HCT116 (cell line): Measurements from ENCODE around the gene PRDX3. TPM values are rescaled to one million over a fixed set of nuclear protein-coding genes. Genes with fewer than 3 reads are reported as not detected.

Source experiments
- ATAC-seq: fragments of 200-7000 bp; cut with Tn5 transposase; 2 replicates; pipeline ENCODE4 v1.9.1; 2020; ENCODE audit warnings: mild to moderate bottlenecking, moderate library complexity
- BruUV-seq: library from RNA; stranded (reverse); fragments of 400-500 nt; replicated peaks from 2 replicates; lab custom pipeline; 2021; lab: Mats Ljungman, UMichigan
- CTCF ChIA-PET: fragments of 300-600 bp; sonication (Branson Sonifier 250); formaldehyde crosslinking; loops from one replicate; lab custom pipeline; 2021; ENCODE audit warnings: antibody characterized with exemption; lab: Charles Lee
- POLR2A ChIA-PET: fragments of 300-600, 350-600 bp; sonication (Branson Sonifier 250); formaldehyde crosslinking; loops from one replicate; lab custom pipeline; 2021; ENCODE audit warnings: antibody characterized with exemption; lab: Charles Lee
- RAD21 ChIA-PET, 2 experiments: fragments of 300-600 bp; sonication (Branson Sonifier 250); formaldehyde crosslinking; loops; one replicate each; lab custom pipeline; 2023; ENCODE audit warnings: low total read pairs in 2 of 2; ENCODE audit not compliant: uncharacterized antibody in 2 of 2, unreplicated experiment in 2 of 2, low non-redundant PET in 1 of 2; lab: Charles Lee
- DNase-seq: peaks from one replicate; pipeline ENCODE4 v3.0.0-alpha.2; 2010; ENCODE audit warnings: low read depth, low spot score
- H2AFZ ChIP-seq: fragments of 200-600 bp; shearing (Covaris generic), sonication (generic); 2 replicates; pipeline ENCODE4 v1.6.1; 2017; ENCODE audit warnings: low read depth, mixed run types, mixed read lengths, antibody characterized with exemption, low read length; ENCODE audit not compliant: poor library complexity, severe bottlenecking
- H3K27ac ChIP-seq: 2 replicates; pipeline ENCODE4 v1.5.1; 2012; ENCODE audit warnings: low read depth, low read length
- H3K27me3 ChIP-seq: fragments of 200-600 bp; sonication (generic); 2 replicates; pipeline ENCODE4 v1.6.1; 2016; ENCODE audit warnings: mixed run types, low read length, mixed read lengths; ENCODE audit not compliant: insufficient read depth
- H3K36me3 ChIP-seq, 2 experiments: fragments of 200-500 bp in 1 of 2; fragments of 200-600 bp in 1 of 2; sonication (Bioruptor generic) in 1 of 2; sonication (generic) in 1 of 2; 2 replicates each; pipeline versions ENCODE4 v1.5.1 to v1.6.1; 2014 to 2016; ENCODE audit warnings: low read length in 2 of 2, inconsistent platforms in 1 of 2, mixed read lengths in 1 of 2, mixed run types in 1 of 2; ENCODE audit not compliant: insufficient read depth in 2 of 2, control insufficient read depth in 1 of 2
- H3K4me1 ChIP-seq, 2 experiments: fragments of 200-600 bp in 1 of 2; sonication (generic) in 1 of 2; 2 replicates each; pipeline versions ENCODE4 v1.5.1 to v1.6.1; 2012 to 2017; ENCODE audit warnings: low read length in 2 of 2, inconsistent platforms in 1 of 2, mild to moderate bottlenecking in 1 of 2, mixed read lengths in 1 of 2, mixed run types in 1 of 2, moderate library complexity in 1 of 2; ENCODE audit not compliant: insufficient read depth in 2 of 2, control insufficient read depth in 1 of 2
- H3K4me2 ChIP-seq: fragments of 200-600 bp; sonication (generic); 2 replicates; pipeline ENCODE4 v1.6.1; 2017; ENCODE audit warnings: mixed run types, low read length, mixed read lengths
- H3K4me3 ChIP-seq, 2 experiments: fragments of 200-600 bp in 1 of 2; sonication (generic) in 1 of 2; replicated peaks in 1 of 2; 2 replicates each; pipeline ENCODE4 v1.5.1; 2011 to 2016; ENCODE audit warnings: low read length in 2 of 2, control low read depth in 1 of 2, low read depth in 1 of 2, mild to moderate bottlenecking in 1 of 2, mixed read lengths in 1 of 2, mixed run types in 1 of 2
- H3K79me2 ChIP-seq: fragments of 200-600 bp; sonication (generic); 2 replicates; pipeline ENCODE4 v1.6.1; 2017; ENCODE audit warnings: mild to moderate bottlenecking, mixed run types, low read length, moderate library complexity, mixed read lengths; ENCODE audit not compliant: insufficient read depth
- H3K9ac ChIP-seq: fragments of 200-600 bp; sonication (generic); 2 replicates; pipeline ENCODE4 v1.6.1; 2016; ENCODE audit warnings: low read length, mixed read lengths
- H3K9me2 ChIP-seq: fragments of 200-600 bp; sonication (generic), shearing (Covaris generic); 2 replicates; pipeline ENCODE4 v1.6.1; 2017; ENCODE audit warnings: mixed run types, mild to moderate bottlenecking, moderate library complexity; ENCODE audit not compliant: insufficient read depth
- H3K9me3 ChIP-seq, 2 experiments: fragments of 200-500 bp in 1 of 2; fragments of 200-600 bp in 1 of 2; sonication (Bioruptor generic) in 1 of 2; sonication (generic) in 1 of 2; 2 replicates each; pipeline ENCODE4 v1.6.1; 2014 to 2017; ENCODE audit warnings: low read length in 2 of 2, mixed read lengths in 2 of 2, inconsistent platforms in 1 of 2, low read depth in 1 of 2, mild to moderate bottlenecking in 1 of 2, mixed run types in 1 of 2, moderate library complexity in 1 of 2; ENCODE audit not compliant: control insufficient read depth in 1 of 2, insufficient read depth in 1 of 2
- H4K20me1 ChIP-seq: fragments of 200-600 bp; sonication (generic), shearing (Covaris generic); 2 replicates; pipeline ENCODE4 v1.6.1; 2017; ENCODE audit warnings: mixed run types, mild to moderate bottlenecking, moderate library complexity; ENCODE audit not compliant: insufficient read depth
- CBX3 ChIP-seq: IDR thresholded peaks from 2 replicates; pipeline ENCODE4 v1.6.1; 2012; ENCODE audit warnings: low read depth
- EGR1 ChIP-seq: IDR thresholded peaks from 2 replicates; pipeline ENCODE4 v1.6.1; 2012; ENCODE audit warnings: low read depth
- EZH2 ChIP-seq: fragments of 200-600 bp; sonication (generic); IDR thresholded peaks from 2 replicates; pipeline ENCODE4 v1.6.1; 2017; ENCODE audit warnings: antibody characterized with exemption, mixed run types
- EZH2phosphoT487 ChIP-seq: fragments of 200-600 bp; IDR thresholded peaks from 2 replicates; pipeline ENCODE4 v1.6.1; 2018; ENCODE audit warnings: antibody characterized with exemption, borderline replicate concordance
- POLR2A ChIP-seq: IDR thresholded peaks from 2 replicates; pipeline ENCODE4 v1.7.0; 2011; ENCODE audit warnings: borderline replicate concordance; ENCODE audit not compliant: insufficient read depth, insufficient read length; ENCODE audit errors: extremely low read depth
- POLR2AphosphoS5 ChIP-seq: IDR thresholded peaks from 2 replicates; pipeline ENCODE4 v1.6.1; 2011; ENCODE audit warnings: mild to moderate bottlenecking, low read depth, low read length, moderate library complexity
- RAD21 ChIP-seq: IDR thresholded peaks from 2 replicates; pipeline ENCODE4 v1.6.1; 2012; ENCODE audit warnings: low read depth, mild to moderate bottlenecking
- SIN3A ChIP-seq: IDR thresholded peaks from 2 replicates; pipeline ENCODE4 v1.6.1; 2012; ENCODE audit warnings: low read depth
- SP1 ChIP-seq: IDR thresholded peaks from 2 replicates; pipeline ENCODE4 v1.6.1; 2012; ENCODE audit warnings: low read depth
- TCF7L2 ChIP-seq: IDR thresholded peaks from 2 replicates; pipeline ENCODE4 v1.7.0; 2011; ENCODE audit warnings: borderline replicate concordance, inconsistent platforms; ENCODE audit not compliant: insufficient read depth, insufficient read length; ENCODE audit errors: extremely low read depth
- YY1 ChIP-seq: IDR thresholded peaks from 2 replicates; pipeline ENCODE4 v1.6.1; 2011; ENCODE audit warnings: low read length, low read depth, moderate library complexity, mild to moderate bottlenecking; ENCODE audit not compliant: insufficient replicate concordance; ENCODE audit errors: extremely low read depth
- ZFX ChIP-seq: fragments of 450-650 bp; IDR thresholded peaks from 2 replicates; pipeline ENCODE4 v1.6.1; 2017
- ZNF274 ChIP-seq: fragments of 200-500 bp; sonication (Bioruptor generic); IDR thresholded peaks from 2 replicates; pipeline ENCODE4 v1.6.1; 2014; ENCODE audit warnings: mild to moderate bottlenecking, low read depth, low read length, inconsistent platforms
- intact Hi-C: fragments of 100-400 bp; cut with micrococcal nuclease; formaldehyde crosslinking; loops from 2 replicates; pipeline ENCODE4 v1.10.0; 2022
- total RNA-seq: library from RNA; stranded (reverse); gene quantifications from one replicate; pipeline ENCODE4 v1.2.1, GENCODE V29; 2021; ENCODE audit not compliant: unreplicated experiment
- TF ChIP-seq, protein P1 (sequence below): IDR thresholded peaks from 2 replicates; pipeline ENCODE4 v1.6.1; 2012
- TF ChIP-seq, protein P2 (sequence below): IDR thresholded peaks from 2 replicates; pipeline ENCODE4 v1.6.1; 2012
- TF ChIP-seq, protein P3 (sequence below): IDR thresholded peaks from 2 replicates; pipeline ENCODE4 v1.6.1; 2012; ENCODE audit warnings: low read depth
- TF ChIP-seq, protein P4 (sequence below): IDR thresholded peaks from 2 replicates; pipeline ENCODE4 v1.6.1; 2011; ENCODE audit warnings: mild to moderate bottlenecking, low read length, moderate library complexity; ENCODE audit not compliant: insufficient replicate concordance; ENCODE audit errors: extremely low read depth

PRDX3 gene
- total RNA-seq, 1 experiment from 2014 or later: 281 TPM

DNA sequence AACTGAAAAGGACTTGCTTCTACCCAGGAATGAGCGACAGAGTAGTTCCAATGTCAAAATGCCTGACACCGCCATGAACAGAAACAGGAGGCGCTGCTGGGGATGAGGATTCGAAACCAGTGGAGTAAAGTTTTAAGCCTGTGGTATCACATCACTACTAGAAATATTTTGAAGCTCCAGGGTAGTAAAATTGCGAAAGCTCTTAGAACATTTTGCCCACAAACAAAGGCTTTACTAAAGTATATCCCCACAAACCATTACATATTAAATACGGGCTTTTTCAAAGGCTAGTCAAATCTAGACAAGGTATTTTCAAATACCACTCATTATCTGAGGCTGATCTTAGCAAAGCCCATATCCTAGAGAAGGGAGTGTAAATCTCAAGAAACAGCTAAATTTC, 2.4 kb downstream of the PRDX3 start:
- no peaks in the 10 kb centered on the region for H3K9me3 ChIP-seq
- peaks cover 31 to 49% of the 10 kb centered on the region in 2 experiments for H3K36me3 ChIP-seq
- no peaks in the 10 kb centered on the region for H4K20me1 ChIP-seq
- peaks cover 8 to 19% of the 10 kb centered on the region in 2 experiments; a peak in 3 of 4 replicates for H3K4me1 ChIP-seq
- ChIA-PET RAD21 (no interaction called here), CTCF (no interaction called here)
- ATAC-seq (no peak), DNase-seq (no peak)
- no peak overlapping the region for H3K4me2 ChIP-seq
- no TSS peak for BruUV-seq
- H2AFZ ChIP-seq: no peak overlapping the region
- no peak overlapping the region for H3K4me3 ChIP-seq
- H3K27me3 ChIP-seq: no peaks in the 10 kb centered on the region
- intact Hi-C loops: no loop called here
- no peaks in the 10 kb centered on the region for H3K9me2 ChIP-seq
- no peak overlapping the region for H3K9ac ChIP-seq
- no peak overlapping the region for H3K27ac ChIP-seq
- TF ChIP-seq, protein P1, sequence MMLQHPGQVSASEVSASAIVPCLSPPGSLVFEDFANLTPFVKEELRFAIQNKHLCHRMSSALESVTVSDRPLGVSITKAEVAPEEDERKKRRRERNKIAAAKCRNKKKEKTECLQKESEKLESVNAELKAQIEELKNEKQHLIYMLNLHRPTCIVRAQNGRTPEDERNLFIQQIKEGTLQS: no peak
- no peak for TF ChIP-seq EGR1
- no peak for TF ChIP-seq POLR2A
- no peak for TF ChIP-seq ZFX
- TF ChIP-seq ZNF274: no peak
- TF ChIP-seq RAD21: no peak
- TF ChIP-seq EZH2phosphoT487: no peak
- no peak for TF ChIP-seq POLR2AphosphoS5
- no peak for TF ChIP-seq CBX3
- no peak for TF ChIP-seq YY1
- TF ChIP-seq TCF7L2: no peak
- TF ChIP-seq SIN3A: no peak
- TF ChIP-seq, protein P2, sequence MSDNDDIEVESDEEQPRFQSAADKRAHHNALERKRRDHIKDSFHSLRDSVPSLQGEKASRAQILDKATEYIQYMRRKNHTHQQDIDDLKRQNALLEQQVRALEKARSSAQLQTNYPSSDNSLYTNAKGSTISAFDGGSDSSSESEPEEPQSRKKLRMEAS: no peak
- TF ChIP-seq, protein P3, sequence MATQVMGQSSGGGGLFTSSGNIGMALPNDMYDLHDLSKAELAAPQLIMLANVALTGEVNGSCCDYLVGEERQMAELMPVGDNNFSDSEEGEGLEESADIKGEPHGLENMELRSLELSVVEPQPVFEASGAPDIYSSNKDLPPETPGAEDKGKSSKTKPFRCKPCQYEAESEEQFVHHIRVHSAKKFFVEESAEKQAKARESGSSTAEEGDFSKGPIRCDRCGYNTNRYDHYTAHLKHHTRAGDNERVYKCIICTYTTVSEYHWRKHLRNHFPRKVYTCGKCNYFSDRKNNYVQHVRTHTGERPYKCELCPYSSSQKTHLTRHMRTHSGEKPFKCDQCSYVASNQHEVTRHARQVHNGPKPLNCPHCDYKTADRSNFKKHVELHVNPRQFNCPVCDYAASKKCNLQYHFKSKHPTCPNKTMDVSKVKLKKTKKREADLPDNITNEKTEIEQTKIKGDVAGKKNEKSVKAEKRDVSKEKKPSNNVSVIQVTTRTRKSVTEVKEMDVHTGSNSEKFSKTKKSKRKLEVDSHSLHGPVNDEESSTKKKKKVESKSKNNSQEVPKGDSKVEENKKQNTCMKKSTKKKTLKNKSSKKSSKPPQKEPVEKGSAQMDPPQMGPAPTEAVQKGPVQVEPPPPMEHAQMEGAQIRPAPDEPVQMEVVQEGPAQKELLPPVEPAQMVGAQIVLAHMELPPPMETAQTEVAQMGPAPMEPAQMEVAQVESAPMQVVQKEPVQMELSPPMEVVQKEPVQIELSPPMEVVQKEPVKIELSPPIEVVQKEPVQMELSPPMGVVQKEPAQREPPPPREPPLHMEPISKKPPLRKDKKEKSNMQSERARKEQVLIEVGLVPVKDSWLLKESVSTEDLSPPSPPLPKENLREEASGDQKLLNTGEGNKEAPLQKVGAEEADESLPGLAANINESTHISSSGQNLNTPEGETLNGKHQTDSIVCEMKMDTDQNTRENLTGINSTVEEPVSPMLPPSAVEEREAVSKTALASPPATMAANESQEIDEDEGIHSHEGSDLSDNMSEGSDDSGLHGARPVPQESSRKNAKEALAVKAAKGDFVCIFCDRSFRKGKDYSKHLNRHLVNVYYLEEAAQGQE: no peak
- TF ChIP-seq SP1: no peak
- no peak for TF ChIP-seq EZH2
- TF ChIP-seq, protein P4, sequence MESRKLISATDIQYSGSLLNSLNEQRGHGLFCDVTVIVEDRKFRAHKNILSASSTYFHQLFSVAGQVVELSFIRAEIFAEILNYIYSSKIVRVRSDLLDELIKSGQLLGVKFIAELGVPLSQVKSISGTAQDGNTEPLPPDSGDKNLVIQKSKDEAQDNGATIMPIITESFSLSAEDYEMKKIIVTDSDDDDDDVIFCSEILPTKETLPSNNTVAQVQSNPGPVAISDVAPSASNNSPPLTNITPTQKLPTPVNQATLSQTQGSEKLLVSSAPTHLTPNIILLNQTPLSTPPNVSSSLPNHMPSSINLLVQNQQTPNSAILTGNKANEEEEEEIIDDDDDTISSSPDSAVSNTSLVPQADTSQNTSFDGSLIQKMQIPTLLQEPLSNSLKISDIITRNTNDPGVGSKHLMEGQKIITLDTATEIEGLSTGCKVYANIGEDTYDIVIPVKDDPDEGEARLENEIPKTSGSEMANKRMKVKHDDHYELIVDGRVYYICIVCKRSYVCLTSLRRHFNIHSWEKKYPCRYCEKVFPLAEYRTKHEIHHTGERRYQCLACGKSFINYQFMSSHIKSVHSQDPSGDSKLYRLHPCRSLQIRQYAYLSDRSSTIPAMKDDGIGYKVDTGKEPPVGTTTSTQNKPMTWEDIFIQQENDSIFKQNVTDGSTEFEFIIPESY: no peak
- TF ChIP-seq, all 23 proteins: peak for 0
- POLR2A ChIA-PET: no interaction called here
- peaks cover 54% of the 10 kb centered on the region for H3K79me2 ChIP-seq
